NCI-H1694 treated with DMSO at 0.1 percent for 48 hours (cell line): Measurements from ENCODE around the gene SMC2.

Experiments
- DNase-seq: peaks from one replicate; lab custom pipeline; 2025; lab: John Stamatoyannopoulos, UW

SMC2 gene

GRCh38 chr9:104107799-104108198 is 13.7 kb downstream of the SMC2 start:
- DNase-seq: no peak

GRCh38 chr9:104108315-104108714 is 14.2 kb downstream of the SMC2 start:
- DNase-seq: no peak

GRCh38 chr9:104110509-104110908 is 16.4 kb downstream of the SMC2 start:
- no peak for DNase-seq

GRCh38 chr9:104118916-104119315 is 24.8 kb downstream of the SMC2 start:
- DNase-seq: no peak

- DNase-seq: no peak
These were observed 26.9 kb downstream of the SMC2 start for GRCh38 chr9:104121022-104121421.

- DNase-seq: no peak
These were observed 44.2 kb downstream of the SMC2 start for GRCh38 chr9:104138243-104138868.

GRCh38 chr9:104142799-104143549 is 48.9 kb downstream of the SMC2 start:
- no peak for DNase-seq

- no peak for DNase-seq
These were observed 49.4 kb downstream of the SMC2 start for GRCh38 chr9:104143550-104143910.

- DNase-seq: no peak
These were observed 50.2 kb downstream of the SMC2 start for GRCh38 chr9:104144336-104144735.

- DNase-seq: no peak
These were observed 79.0 kb downstream of the SMC2 start for GRCh38 chr9:104173067-104173466.

GRCh38 chr9:104177003-104177611 is 83.0 kb downstream of the SMC2 start:
- peak; percentile 39 for DNase-seq

- DNase-seq: no peak
These were observed 83.6 kb downstream of the SMC2 start for GRCh38 chr9:104177676-104178075.
